VCaP (cell line): Measurements from ENCODE around the gene ANKRD34A.
A peak's percentile ranks its signal among the peaks of the same experiment; 100 is the strongest.

Source experiments
- H3K27ac ChIP-seq: fragments of 450-650 bp; 2 replicates; pipeline ENCODE4 v1.5.1; 2017
- CTCF ChIP-seq: fragments of 450-650 bp; conservative IDR thresholded peaks from 2 replicates; pipeline ENCODE4 v1.5.1; 2017; ENCODE audit warnings: mild to moderate bottlenecking, moderate library complexity

ANKRD34A gene

GRCh38 chr1:145951526-145951925 is 12.8 kb downstream of the ANKRD34A start:
- TF ChIP-seq CTCF = no peak
- H3K27ac ChIP-seq = no peak overlapping the region

- no peak for TF ChIP-seq CTCF
- H3K27ac ChIP-seq = no peak overlapping the region
Measured at GRCh38 chr1:145949219-145949618, 15.2 kb downstream of the ANKRD34A start.

- H3K27ac ChIP-seq = no peak overlapping the region
- no peak for TF ChIP-seq CTCF
Measured at GRCh38 chr1:145947551-145947950, 16.8 kb downstream of the ANKRD34A start.

- no peak for TF ChIP-seq CTCF
- no peak overlapping the region for H3K27ac ChIP-seq
Measured at GRCh38 chr1:145946477-145946986, 17.8 kb downstream of the ANKRD34A start.

GRCh38 chr1:145944532-145944931 is 19.8 kb downstream of the ANKRD34A start:
- TF ChIP-seq CTCF = no peak
- H3K27ac ChIP-seq = no peak overlapping the region

GRCh38 chr1:145942871-145943270 is 21.5 kb downstream of the ANKRD34A start:
- no peak overlapping the region for H3K27ac ChIP-seq
- no peak for TF ChIP-seq CTCF

- TF ChIP-seq CTCF = no peak
- no peak overlapping the region for H3K27ac ChIP-seq
Measured at GRCh38 chr1:145942405-145942804, 22.0 kb downstream of the ANKRD34A start.

GRCh38 chr1:145937436-145937835 is 26.9 kb downstream of the ANKRD34A start:
- peak overlapping the region; percentile 53; the same call in 1 of the 2 replicates for H3K27ac ChIP-seq
- TF ChIP-seq CTCF = no peak
